ENCODE results near the gene NFKBIA. TPM values are rescaled to one million over a fixed set of nuclear protein-coding genes. Genes with fewer than 3 reads are reported as not detected.
A peak's percentile ranks its signal among the peaks of the same experiment; 100 is the strongest.

NFKBIA gene
- total and polyA plus RNA-seq, 2 of the 8 experiments (the other 6 are each of a cell fraction or from before 2014, with no cell fraction given) = 25.9 to 49.7 TPM

GRCh38 chr14:35389315-35389667 is 15.3 kb downstream of the NFKBIA start:
- Histone ChIP-seq H3K4me1 (replicated peaks in 1 of 4; ENCODE audit: control insufficient read depth in 3 of 4, insufficient read depth in 4 of 4, low read length in 3 of 4) (peaks cover 0 to 7% (median 2%) of the 10 kb centered on the region in 4 experiments; a peak in 4 of 7 replicates), H3K18ac (ENCODE audit: extremely low read depth, low read length) (no peak overlapping the region), H3K56ac (replicated peaks; ENCODE audit: insufficient read length, low read depth, low read length) (no peak overlapping the region), H3K79me2 (ENCODE audit: control insufficient read depth in 1 of 2, insufficient read depth in 2 of 2, low read length in 2 of 2) (no peaks in the 10 kb centered on the region), H2AK5ac (ENCODE audit: low read depth, low read length) (no peak overlapping the region), H2AFZ (ENCODE audit: low read length) (no peak overlapping the region), H3K23ac (ENCODE audit: insufficient read length) (no peak overlapping the region), H3K79me1 (ENCODE audit: low read depth, low read length) (no peaks in the 10 kb centered on the region), H3K23me2 (ENCODE audit: low read depth, low read length) (no peaks in the 10 kb centered on the region), H2BK120ac (replicated peaks; ENCODE audit: low read depth, low read length) (no peak overlapping the region), H4K20me1 (replicated peaks in 1 of 2; ENCODE audit: control insufficient read depth in 1 of 2, insufficient read depth in 2 of 2, low read length in 2 of 2) (no peaks in the 10 kb centered on the region), H2BK12ac (ENCODE audit: low read depth, low read length) (no peak overlapping the region), H2BK20ac (ENCODE audit: low read length) (no peak overlapping the region), H2BK5ac (ENCODE audit: low read depth, low read length) (no peak overlapping the region), H3K27me3 (replicated peaks in 1 of 4; ENCODE audit: control insufficient read depth in 3 of 4, extremely low read depth in 1 of 4, insufficient read depth in 3 of 4, low read length in 3 of 4) (no peaks in the 10 kb centered on the region), H4K8ac (ENCODE audit: extremely low read depth, insufficient read depth, low read length) (no peak overlapping the region), H4K91ac (replicated peaks; ENCODE audit: insufficient read length, low read length) (no peak overlapping the region), H3K4me3 (ENCODE audit: extremely low read depth in 1 of 4, insufficient read depth in 2 of 4, low read depth in 3 of 4, low read length in 4 of 4) (no peak overlapping the region), H2BK15ac (ENCODE audit: low read length) (no peak overlapping the region), H3K9me3 (ENCODE audit: insufficient read depth in 2 of 2, low read depth in 1 of 2, low read length in 1 of 2) (no peaks in the 10 kb centered on the region), H4K5ac (ENCODE audit: insufficient read length, low read depth, low read length) (no peak overlapping the region), H3K4me2 (ENCODE audit: insufficient read depth in 1 of 2, low read depth in 2 of 2, low read length in 2 of 2) (no peak overlapping the region), H3K14ac (ENCODE audit: insufficient read length) (no peak overlapping the region), H3K36me3 (ENCODE audit: control insufficient read depth in 2 of 4, insufficient read depth in 4 of 4, low read length in 3 of 4) (no peaks in the 10 kb centered on the region), H3K9ac (replicated peaks in 1 of 4; ENCODE audit: extremely low read depth in 1 of 4, low read depth in 3 of 4, low read length in 3 of 4) (no peak overlapping the region), H3K4ac (replicated peaks; ENCODE audit: insufficient read length, low read depth, low read length) (no peak overlapping the region), H3K27ac (ENCODE audit: low read depth, low read length) (no peak overlapping the region)
- TF ChIP-seq TEAD4 (IDR thresholded peaks at IDR 0.05; ENCODE audit: low read depth, low read length) (peak; percentile 35; the same call in 1 of the 2 replicates), KDM1A (IDR thresholded peaks at IDR 0.05; ENCODE audit: borderline replicate concordance, low read length) (no peak), HDAC6 (IDR thresholded peaks at IDR 0.05; ENCODE audit: low read depth, low read length) (no peak), JUND (IDR thresholded peaks at IDR 0.05; ENCODE audit: low read length) (no peak)
- WGBS, 2 experiments (ENCODE audit: extremely low coverage in 1 of 2, insufficient coverage in 1 of 2, insufficient read length in 1 of 2, insufficient replicate concordance in 2 of 2, low coverage in 1 of 2, low lambda C conversion rate in 2 of 2, missing lambda C conversion rate in 1 of 2) = 89% methylated on average over 9 of the region's 9 CpGs; no CpG with 5 or more reads in 1 of the 2 experiments
- ChIA-PET POLR2A (ENCODE audit: partially characterized antibody) (interaction anchor here (1.4 to 1.7 kb wide), 3 partner anchors 8 to 67 kb away, joined by 3 to 9 read pairs (median 4); partner anchors contain the start of gene NFKBIA), CTCF (ENCODE audit: partially characterized antibody) (interaction anchor here (0.7 to 1.4 kb wide), 3 partner anchors 10 to 50 kb away, joined by 3 read pairs; partner anchors contain the start of gene NFKBIA)
- no peak for FAIRE-seq
- DNase-seq (ENCODE audit: low read depth in 1 of 2, low spot score in 2 of 2) = no peak

Data from H1 (cell line).